Astrocyte (in vitro differentiated cells and primary cell): ENCODE results near the gene FAM53A. TPM values are rescaled to one million over a fixed set of nuclear protein-coding genes. Genes with fewer than 3 reads are reported as not detected.

Experiments
- DNase-seq: peaks from one replicate; pipeline ENCODE4 v3.0.0-alpha.2; 2010; ENCODE audit warnings: low read depth
- FAIRE-seq: peaks from 2 replicates; lab custom pipeline; 2011; peaks lifted over from hg19 to GRCh38; lab: Jason Lieb, UNC
- H2AFZ ChIP-seq: 2 replicates; pipeline ENCODE4 v1.6.0; 2012; ENCODE audit warnings: low read depth, low read length, inconsistent platforms
- H3K27ac ChIP-seq: 2 replicates; pipeline ENCODE4 v1.5.1; 2011; ENCODE audit warnings: low read depth, low read length, inconsistent platforms
- H3K27me3 ChIP-seq: 2 replicates; pipeline ENCODE4 v1.6.0; 2011; ENCODE audit warnings: low read length, inconsistent platforms; ENCODE audit not compliant: insufficient read depth
- H3K36me3 ChIP-seq: 2 replicates; pipeline ENCODE4 v1.5.1; 2011; ENCODE audit warnings: low read length, inconsistent platforms; ENCODE audit not compliant: insufficient read depth
- H3K4me1 ChIP-seq: 2 replicates; pipeline ENCODE4 v1.5.1; 2011; ENCODE audit warnings: low read length, inconsistent platforms; ENCODE audit not compliant: insufficient read depth
- H3K4me2 ChIP-seq: 2 replicates; pipeline ENCODE4 v1.6.0; 2012; ENCODE audit warnings: low read length, inconsistent platforms
- H3K4me3 ChIP-seq: 2 replicates; pipeline ENCODE4 v1.5.1; 2011; ENCODE audit warnings: low read depth, mild to moderate bottlenecking, low read length, inconsistent platforms; ENCODE audit not compliant: insufficient read depth
- H3K79me2 ChIP-seq: 2 replicates; pipeline ENCODE4 v1.6.0; 2012; ENCODE audit warnings: mild to moderate bottlenecking, low read length, inconsistent platforms; ENCODE audit not compliant: insufficient read depth
- H3K9ac ChIP-seq: 2 replicates; pipeline ENCODE4 v1.6.0; 2012; ENCODE audit warnings: mild to moderate bottlenecking, low read length, inconsistent platforms
- H3K9me3 ChIP-seq: 2 replicates; pipeline ENCODE4 v1.5.1; 2012; ENCODE audit warnings: low read depth, mild to moderate bottlenecking, low read length, inconsistent platforms; ENCODE audit not compliant: insufficient read depth
- H4K20me1 ChIP-seq: 2 replicates; pipeline ENCODE4 v1.6.0; 2012; ENCODE audit warnings: low read length, inconsistent platforms; ENCODE audit not compliant: insufficient read depth
- H3K27ac Mint-ChIP-seq: one replicate; pipeline ENCODE4 v1.8.0; 2021; ENCODE audit warnings: mild to moderate bottlenecking, mixed read lengths; ENCODE audit not compliant: unreplicated experiment
- H3K27me3 Mint-ChIP-seq: one replicate; pipeline ENCODE4 v1.8.0; 2021; ENCODE audit warnings: low read depth, mixed read lengths; ENCODE audit not compliant: unreplicated experiment
- H3K36me3 Mint-ChIP-seq: one replicate; pipeline ENCODE4 v1.8.0; 2021; ENCODE audit warnings: low read depth, mixed read lengths; ENCODE audit not compliant: unreplicated experiment
- H3K4me1 Mint-ChIP-seq: one replicate; pipeline ENCODE4 v1.8.0; 2021; ENCODE audit warnings: low read depth, mixed read lengths; ENCODE audit not compliant: unreplicated experiment
- H3K4me3 Mint-ChIP-seq: one replicate; pipeline ENCODE4 v1.8.0; 2021; ENCODE audit warnings: mild to moderate bottlenecking, moderate library complexity, mixed read lengths; ENCODE audit not compliant: unreplicated experiment
- H3K9me3 Mint-ChIP-seq: one replicate; pipeline ENCODE4 v1.8.0; 2021; ENCODE audit warnings: mild to moderate bottlenecking, mixed read lengths; ENCODE audit not compliant: unreplicated experiment
- EZH2 ChIP-seq: IDR thresholded peaks from 2 replicates; pipeline ENCODE4 v1.6.1; 2012; ENCODE audit warnings: mild to moderate bottlenecking, low read length, inconsistent platforms; ENCODE audit not compliant: insufficient read depth
- total RNA-seq: library from RNA; stranded (reverse); gene quantifications from 2 replicates; pipeline ENCODE4 v1.2.1, GENCODE V29; 2021
- TF ChIP-seq, protein P1 (sequence below): IDR thresholded peaks from 2 replicates; pipeline ENCODE4 v1.5.1; 2011; ENCODE audit warnings: low read depth, mild to moderate bottlenecking, inconsistent platforms, low read length, moderate library complexity; ENCODE audit not compliant: insufficient read depth

The FAM53A gene
- total RNA-seq, 1 donor from 2014 or later = 2.1 TPM

DNA sequence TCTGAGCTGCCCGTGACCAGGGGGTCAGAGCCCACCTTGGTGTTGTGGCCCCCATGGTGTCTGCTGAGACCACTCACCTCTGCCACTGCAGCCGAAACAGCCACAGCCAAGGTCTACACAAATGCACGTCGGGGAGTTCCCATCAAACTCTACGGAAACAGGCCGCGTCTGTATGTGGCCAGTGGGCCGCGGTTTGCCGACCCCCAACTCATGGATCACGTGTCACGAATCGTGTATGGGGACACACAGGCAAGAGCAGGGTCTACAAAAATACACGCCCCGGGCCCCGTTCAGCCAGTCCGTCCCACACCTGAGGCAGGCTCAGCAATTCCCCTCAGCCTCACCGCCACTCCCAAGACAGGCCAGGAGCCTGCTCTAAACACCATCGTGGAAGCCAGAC is 53.8 kb downstream of the FAM53A start:
- Histone ChIP-seq H3K27ac (no peak overlapping the region), H3K79me2 (no peaks in the 10 kb centered on the region), H3K4me3 (no peak overlapping the region), H3K9me3 (no peaks in the 10 kb centered on the region), H3K27me3 (no peaks in the 10 kb centered on the region), H3K36me3 (no peaks in the 10 kb centered on the region), H4K20me1 (no peaks in the 10 kb centered on the region), H3K9ac (no peak overlapping the region), H3K4me2 (no peak overlapping the region), H2AFZ (no peak overlapping the region), H3K4me1 (no peaks in the 10 kb centered on the region)
- no peak for TF ChIP-seq EZH2
- TF ChIP-seq, protein P1, sequence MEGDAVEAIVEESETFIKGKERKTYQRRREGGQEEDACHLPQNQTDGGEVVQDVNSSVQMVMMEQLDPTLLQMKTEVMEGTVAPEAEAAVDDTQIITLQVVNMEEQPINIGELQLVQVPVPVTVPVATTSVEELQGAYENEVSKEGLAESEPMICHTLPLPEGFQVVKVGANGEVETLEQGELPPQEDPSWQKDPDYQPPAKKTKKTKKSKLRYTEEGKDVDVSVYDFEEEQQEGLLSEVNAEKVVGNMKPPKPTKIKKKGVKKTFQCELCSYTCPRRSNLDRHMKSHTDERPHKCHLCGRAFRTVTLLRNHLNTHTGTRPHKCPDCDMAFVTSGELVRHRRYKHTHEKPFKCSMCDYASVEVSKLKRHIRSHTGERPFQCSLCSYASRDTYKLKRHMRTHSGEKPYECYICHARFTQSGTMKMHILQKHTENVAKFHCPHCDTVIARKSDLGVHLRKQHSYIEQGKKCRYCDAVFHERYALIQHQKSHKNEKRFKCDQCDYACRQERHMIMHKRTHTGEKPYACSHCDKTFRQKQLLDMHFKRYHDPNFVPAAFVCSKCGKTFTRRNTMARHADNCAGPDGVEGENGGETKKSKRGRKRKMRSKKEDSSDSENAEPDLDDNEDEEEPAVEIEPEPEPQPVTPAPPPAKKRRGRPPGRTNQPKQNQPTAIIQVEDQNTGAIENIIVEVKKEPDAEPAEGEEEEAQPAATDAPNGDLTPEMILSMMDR = no peak
- Mint-ChIP-seq H3K27ac (no peak overlapping the region), H3K4me3 (no peak overlapping the region), H3K4me1 (no peaks in the 10 kb centered on the region), H3K27me3 (peaks cover 17% of the 10 kb centered on the region), H3K9me3 (no peaks in the 10 kb centered on the region), H3K36me3 (no peaks in the 10 kb centered on the region)
- no peak for FAIRE-seq
- DNase-seq = no peak

DNA sequence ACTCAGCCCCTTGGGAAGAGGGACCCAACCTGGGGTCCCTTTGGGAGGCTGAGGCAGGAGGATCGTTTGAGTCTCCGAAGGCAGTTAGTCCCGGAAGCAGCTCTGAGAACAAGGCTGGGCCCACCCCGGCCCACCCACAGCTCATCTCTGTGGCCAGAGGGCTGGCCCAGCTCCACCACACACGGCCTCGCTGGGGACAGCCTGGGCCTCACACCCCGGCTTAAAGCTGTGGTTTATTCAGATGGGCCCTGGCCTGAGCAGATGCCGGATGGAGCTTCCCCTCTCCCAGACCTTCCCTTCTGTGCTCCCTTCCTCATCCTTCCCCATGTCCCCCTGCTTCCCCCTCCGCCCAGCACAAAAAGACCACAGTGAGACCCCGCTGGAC is 54.4 kb downstream of the FAM53A start:
- FAIRE-seq (no peak), DNase-seq (no peak)
- Histone ChIP-seq H2AFZ (no peak overlapping the region), H3K27ac (no peak overlapping the region), H3K79me2 (no peaks in the 10 kb centered on the region), H3K4me2 (no peak overlapping the region), H3K27me3 (no peaks in the 10 kb centered on the region), H3K9me3 (no peaks in the 10 kb centered on the region), H4K20me1 (no peaks in the 10 kb centered on the region), H3K4me3 (no peak overlapping the region), H3K4me1 (no peaks in the 10 kb centered on the region), H3K36me3 (no peaks in the 10 kb centered on the region), H3K9ac (no peak overlapping the region)
- Mint-ChIP-seq H3K4me1 (no peaks in the 10 kb centered on the region), H3K4me3 (no peak overlapping the region), H3K27me3 (peaks cover 17% of the 10 kb centered on the region), H3K27ac (no peak overlapping the region), H3K36me3 (no peaks in the 10 kb centered on the region), H3K9me3 (no peaks in the 10 kb centered on the region)
- no peak for TF ChIP-seq EZH2
- TF ChIP-seq, protein P1 = no peak

DNA sequence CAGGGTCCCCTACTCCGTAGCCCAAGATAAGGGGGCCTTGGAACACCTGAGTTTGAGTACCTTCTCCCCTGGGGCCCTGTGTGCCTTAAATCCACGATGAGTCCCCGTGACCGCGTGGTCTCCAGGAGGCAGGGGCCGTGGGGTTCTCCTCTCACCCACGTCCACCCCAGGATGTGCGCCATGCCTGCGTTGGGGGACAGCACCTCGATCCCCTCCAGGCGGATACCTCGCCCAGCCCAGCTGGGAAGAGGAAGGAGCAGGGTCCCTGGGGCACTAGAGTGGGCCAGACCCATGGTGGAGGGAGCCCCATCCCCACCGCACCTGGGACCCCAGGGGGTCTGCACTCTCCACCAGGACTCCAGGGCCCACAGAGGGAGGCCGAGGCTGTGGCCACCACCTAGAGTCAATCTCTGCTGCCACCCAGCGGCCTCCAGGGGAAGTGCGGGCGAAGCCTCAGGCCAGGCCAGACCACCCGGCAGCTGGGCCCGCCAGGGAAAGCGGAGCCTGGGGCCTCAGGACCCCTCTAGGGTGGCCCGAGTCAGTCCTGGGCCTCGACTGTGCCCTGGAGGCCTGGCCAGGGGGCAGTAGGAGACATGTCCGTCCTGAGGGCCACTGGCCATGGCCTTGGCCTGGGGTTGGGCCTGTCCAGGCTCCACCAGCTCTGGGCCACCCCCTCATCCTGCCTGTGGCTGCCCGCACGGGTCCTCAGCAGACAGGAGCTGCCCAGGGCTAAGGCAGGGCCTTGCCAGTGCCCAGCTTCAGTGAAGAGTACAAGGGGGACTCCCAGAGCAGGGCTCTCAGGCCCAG is 55.0 kb downstream of the FAM53A start:
- H3K9me3 Mint-ChIP-seq = peaks cover 2% of the 10 kb centered on the region
- H2AFZ ChIP-seq = no peak overlapping the region
- no peak overlapping the region for H3K27ac Mint-ChIP-seq
- H3K36me3 ChIP-seq = no peaks in the 10 kb centered on the region
- FAIRE-seq (no peak), DNase-seq (no peak)
- no peaks in the 10 kb centered on the region for H3K27me3 ChIP-seq
- no peak overlapping the region for H3K4me3 ChIP-seq
- no peak for TF ChIP-seq EZH2
- TF ChIP-seq, protein P1 = peak; percentile 53
- H3K9ac ChIP-seq = no peak overlapping the region
- H3K4me1 Mint-ChIP-seq = no peaks in the 10 kb centered on the region
- no peak overlapping the region for H3K27ac ChIP-seq
- H3K4me1 ChIP-seq = no peaks in the 10 kb centered on the region
- no peak overlapping the region for H3K4me3 Mint-ChIP-seq
- no peaks in the 10 kb centered on the region for H4K20me1 ChIP-seq
- H3K36me3 Mint-ChIP-seq = no peaks in the 10 kb centered on the region
- H3K4me2 ChIP-seq = no peak overlapping the region
- no peaks in the 10 kb centered on the region for H3K9me3 ChIP-seq
- H3K79me2 ChIP-seq = no peaks in the 10 kb centered on the region
- peaks cover 17% of the 10 kb centered on the region for H3K27me3 Mint-ChIP-seq
